Astrocyte (in vitro differentiated cells and primary cell): ENCODE data around the gene ATP2A1.

Experiments used
- EZH2 ChIP-seq: IDR thresholded peaks from 2 replicates; pipeline ENCODE4 v1.6.1; 2012; ENCODE audit warnings: mild to moderate bottlenecking, low read length, inconsistent platforms; ENCODE audit not compliant: insufficient read depth
- TF ChIP-seq, protein P1 (sequence below): IDR thresholded peaks from 2 replicates; pipeline ENCODE4 v1.5.1; 2011; ENCODE audit warnings: low read depth, mild to moderate bottlenecking, inconsistent platforms, low read length, moderate library complexity; ENCODE audit not compliant: insufficient read depth

- TF ChIP-seq, protein P1, sequence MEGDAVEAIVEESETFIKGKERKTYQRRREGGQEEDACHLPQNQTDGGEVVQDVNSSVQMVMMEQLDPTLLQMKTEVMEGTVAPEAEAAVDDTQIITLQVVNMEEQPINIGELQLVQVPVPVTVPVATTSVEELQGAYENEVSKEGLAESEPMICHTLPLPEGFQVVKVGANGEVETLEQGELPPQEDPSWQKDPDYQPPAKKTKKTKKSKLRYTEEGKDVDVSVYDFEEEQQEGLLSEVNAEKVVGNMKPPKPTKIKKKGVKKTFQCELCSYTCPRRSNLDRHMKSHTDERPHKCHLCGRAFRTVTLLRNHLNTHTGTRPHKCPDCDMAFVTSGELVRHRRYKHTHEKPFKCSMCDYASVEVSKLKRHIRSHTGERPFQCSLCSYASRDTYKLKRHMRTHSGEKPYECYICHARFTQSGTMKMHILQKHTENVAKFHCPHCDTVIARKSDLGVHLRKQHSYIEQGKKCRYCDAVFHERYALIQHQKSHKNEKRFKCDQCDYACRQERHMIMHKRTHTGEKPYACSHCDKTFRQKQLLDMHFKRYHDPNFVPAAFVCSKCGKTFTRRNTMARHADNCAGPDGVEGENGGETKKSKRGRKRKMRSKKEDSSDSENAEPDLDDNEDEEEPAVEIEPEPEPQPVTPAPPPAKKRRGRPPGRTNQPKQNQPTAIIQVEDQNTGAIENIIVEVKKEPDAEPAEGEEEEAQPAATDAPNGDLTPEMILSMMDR: no peak
- TF ChIP-seq EZH2: no peak
Measured at GRCh38 chr16:28866454-28866804, 11.9 kb upstream of the ATP2A1 start.
